Large intestine (tissue), 3 donors: Measurements from ENCODE around the gene NDUFC2. TPM values are rescaled to one million over a fixed set of nuclear protein-coding genes. Genes with fewer than 3 reads are reported as not detected.
"Not testable (repeated sequence)": the region's sequence is repeated elsewhere in the genome, so short reads cannot be mapped to it uniquely, and the experiment has no call there.

Source experiments
- DNase-seq, 2 donors: peaks; one replicate each; pipeline versions ENCODE4 v3.0.0 to v3.0.0-alpha.2; 2013
- H3K27ac ChIP-seq: one replicate; pipeline ENCODE4 v1.5.1; 2013; ENCODE audit warnings: low read length
- H3K27me3 ChIP-seq: 2 replicates; pipeline ENCODE4 v1.6.1; 2013; ENCODE audit warnings: low read length; ENCODE audit not compliant: control insufficient read depth, insufficient read depth
- H3K36me3 ChIP-seq: 2 replicates; pipeline ENCODE4 v1.6.1; 2013; ENCODE audit warnings: low read length; ENCODE audit not compliant: control insufficient read depth, insufficient read depth
- H3K4me1 ChIP-seq: one replicate; pipeline ENCODE4 v1.6.1; 2013; ENCODE audit warnings: low read length; ENCODE audit not compliant: control insufficient read depth, insufficient read depth
- H3K4me3 ChIP-seq: one replicate; pipeline ENCODE4 v1.5.1; 2013; ENCODE audit warnings: low read length
- H3K9me3 ChIP-seq: one replicate; pipeline ENCODE4 v1.6.1; 2013; ENCODE audit warnings: mild to moderate bottlenecking, low read depth, low read length, moderate library complexity; ENCODE audit not compliant: control insufficient read depth
- WGBS: methylation state at CpG from one replicate; pipeline ENCODE4 v1.1.5; 2013; ENCODE audit warnings: low lambda C conversion rate; ENCODE audit not compliant: insufficient coverage; 5-methylcytosine and 5-hydroxymethylcytosine counted together
- polyA plus RNA-seq: library from polyadenylated mRNA; unstranded; fragments of 120-200 nt; gene quantifications from one replicate; pipeline ENCODE4 v1.2.1, GENCODE V29; 2013

NDUFC2 gene
- polyA plus RNA-seq, 1 donor = 164 TPM

DNA sequence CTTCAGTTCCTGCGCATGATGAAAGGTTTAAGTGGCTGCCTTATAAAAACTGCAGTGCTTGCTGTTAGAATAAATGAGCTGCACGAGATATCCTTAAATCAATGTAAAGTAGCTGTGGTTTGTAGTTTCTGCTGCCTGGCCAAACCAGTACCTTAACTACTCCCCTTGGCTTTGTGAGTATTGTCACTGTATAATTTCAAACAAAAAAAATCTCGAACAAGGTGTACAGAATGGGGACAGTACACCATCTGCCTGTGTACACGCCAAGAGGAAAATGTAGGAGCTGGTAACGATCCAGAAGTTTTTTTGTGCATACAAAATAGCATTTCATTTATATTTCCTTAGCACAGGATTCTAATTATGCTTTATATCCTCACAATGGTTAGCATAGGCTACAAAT lies 20.6 kb upstream of the NDUFC2 start:
- no peaks in the 10 kb centered on the region for H3K9me3 ChIP-seq
- no peaks in the 10 kb centered on the region for H3K4me1 ChIP-seq
- no peak overlapping the region for H3K27ac ChIP-seq
- H3K27me3 ChIP-seq = no peaks in the 10 kb centered on the region
- no peak overlapping the region for H3K4me3 ChIP-seq
- WGBS = 100% methylated on average over 1 of the region's 5 CpGs
- peaks cover 24% of the 10 kb centered on the region for H3K36me3 ChIP-seq
- DNase-seq = no peak

DNA sequence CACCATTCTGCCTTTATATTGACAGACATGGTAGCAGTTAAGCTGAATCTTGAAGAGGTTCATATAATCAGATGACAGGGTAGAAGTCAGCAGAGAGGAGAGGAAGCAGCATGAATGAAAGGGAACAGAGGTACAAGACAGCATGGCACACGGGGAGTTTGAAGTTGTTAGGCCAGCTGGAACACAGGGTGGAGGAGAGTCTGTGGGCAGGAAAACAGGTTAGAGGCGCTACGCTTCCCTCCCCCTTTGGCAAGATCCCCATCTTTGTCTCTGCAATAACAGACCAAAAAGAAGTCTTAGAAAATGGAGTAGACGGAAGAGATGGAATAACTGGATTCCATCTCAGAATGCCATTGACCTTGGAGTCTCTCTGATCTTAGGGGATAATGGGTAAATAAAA lies 20.0 kb upstream of the NDUFC2 start:
- Histone ChIP-seq H3K36me3 (peaks cover 26% of the 10 kb centered on the region), H3K9me3 (no peaks in the 10 kb centered on the region), H3K27me3 (no peaks in the 10 kb centered on the region), H3K4me1 (no peaks in the 10 kb centered on the region), H3K4me3 (no peak overlapping the region), H3K27ac (no peak overlapping the region)
- DNase-seq = no peak
- 100% methylated on average over 1 of the region's 4 CpGs for WGBS

DNA sequence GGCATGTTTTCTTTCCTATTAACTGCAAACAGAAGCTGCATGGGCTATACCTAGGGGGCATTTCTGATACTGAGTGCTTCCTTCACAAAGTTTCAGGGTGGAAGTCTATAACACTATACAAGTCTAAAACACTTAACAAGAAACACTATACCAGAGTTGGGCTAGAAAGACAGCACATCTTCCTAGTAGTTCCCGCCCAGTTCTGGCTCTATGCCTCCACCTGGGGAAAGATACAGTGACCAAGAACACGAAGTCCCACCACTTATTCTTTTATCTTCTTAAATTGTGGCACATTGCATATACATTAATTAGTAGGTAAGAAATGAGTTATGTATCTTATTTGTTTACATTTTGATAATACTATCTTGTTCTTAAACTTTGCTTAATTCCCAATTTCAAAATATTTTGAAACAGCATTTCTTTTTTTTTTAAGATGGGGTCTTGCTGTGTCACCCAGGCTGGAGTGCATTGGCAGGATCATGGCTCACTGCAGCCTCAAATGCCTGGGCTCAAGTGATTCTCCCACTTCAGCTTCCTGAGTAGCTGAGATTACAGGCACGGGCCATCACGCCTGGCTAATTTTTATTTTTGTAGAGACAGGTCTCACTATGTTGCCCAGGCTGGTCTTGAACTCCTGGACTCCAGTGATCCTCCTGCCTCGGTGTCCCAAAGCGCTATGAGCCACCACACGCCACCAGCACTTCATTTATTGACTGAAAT lies 18.2 kb upstream of the NDUFC2 start:
- peaks cover 28% of the 10 kb centered on the region for H3K36me3 ChIP-seq
- H3K4me1 ChIP-seq = no peaks in the 10 kb centered on the region
- no peaks in the 10 kb centered on the region for H3K27me3 ChIP-seq
- no peak overlapping the region for H3K27ac ChIP-seq
- H3K4me3 ChIP-seq = no peak overlapping the region
- WGBS = 80% methylated on average over 2 of the region's 7 CpGs
- H3K9me3 ChIP-seq = no peaks in the 10 kb centered on the region
- no peak for DNase-seq

DNA sequence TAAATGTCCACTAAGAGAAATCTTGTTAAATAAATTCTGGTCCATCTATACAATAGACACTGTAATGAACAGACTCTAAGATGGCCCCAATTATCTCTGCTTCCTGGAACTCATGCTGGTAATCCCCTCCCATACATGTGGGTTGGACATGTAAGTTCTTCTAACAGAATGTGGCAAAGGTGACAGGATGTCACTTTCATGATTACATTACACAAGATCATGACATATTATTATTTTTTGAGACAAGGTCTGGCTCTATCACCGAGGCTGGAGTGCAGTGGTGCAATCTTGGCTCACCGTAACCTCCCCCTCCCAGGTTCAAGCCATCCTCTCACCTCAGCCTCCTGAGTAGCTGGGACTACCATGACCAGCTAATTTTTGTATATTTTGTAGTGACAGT lies 14.6 kb upstream of the NDUFC2 start:
- Histone ChIP-seq H3K4me1 (peaks cover 3% of the 10 kb centered on the region), H3K36me3 (peaks cover 10% of the 10 kb centered on the region), H3K27me3 (no peaks in the 10 kb centered on the region), H3K9me3 (peaks cover 22% of the 10 kb centered on the region), H3K27ac (no peak overlapping the region), H3K4me3 (no peak overlapping the region)
- peak in 1 of 2 donors; percentile 27 for DNase-seq
- WGBS = no CpG with 5 or more reads among the region's 2 CpGs

DNA sequence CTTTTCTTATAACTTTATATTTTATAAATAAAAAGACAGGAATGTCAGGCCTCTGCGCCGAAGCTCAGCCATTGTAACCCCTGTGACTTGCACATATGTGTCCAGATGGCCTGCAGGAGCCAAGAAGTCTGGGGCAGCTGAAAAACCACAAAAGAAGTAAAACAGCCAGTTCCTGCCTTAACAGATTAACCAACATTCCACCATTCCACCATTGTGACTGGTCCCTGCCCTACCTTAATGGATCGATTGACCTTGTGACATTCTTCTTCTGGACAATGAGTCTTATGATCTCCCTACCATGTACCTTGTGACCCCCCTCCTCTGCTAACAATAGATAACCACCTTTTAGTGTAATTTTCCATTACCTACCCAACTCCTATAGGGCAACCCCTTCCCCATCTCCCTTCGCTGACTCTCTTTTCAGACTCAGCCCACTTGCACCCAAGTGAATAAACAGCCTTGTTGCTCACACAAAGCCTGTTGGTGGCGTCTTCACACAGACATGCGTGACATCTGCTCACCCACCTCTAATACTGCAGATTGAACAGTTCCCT lies 6.9 kb upstream of the NDUFC2 start:
- H3K36me3 ChIP-seq, DNase-seq, H3K27me3 ChIP-seq, H3K4me1 ChIP-seq, H3K27ac ChIP-seq, H3K4me3 ChIP-seq: not testable (repeated sequence)
- WGBS = 100% methylated on average over 1 of the region's 6 CpGs
- peaks cover 22% of the 10 kb centered on the region for H3K9me3 ChIP-seq

DNA sequence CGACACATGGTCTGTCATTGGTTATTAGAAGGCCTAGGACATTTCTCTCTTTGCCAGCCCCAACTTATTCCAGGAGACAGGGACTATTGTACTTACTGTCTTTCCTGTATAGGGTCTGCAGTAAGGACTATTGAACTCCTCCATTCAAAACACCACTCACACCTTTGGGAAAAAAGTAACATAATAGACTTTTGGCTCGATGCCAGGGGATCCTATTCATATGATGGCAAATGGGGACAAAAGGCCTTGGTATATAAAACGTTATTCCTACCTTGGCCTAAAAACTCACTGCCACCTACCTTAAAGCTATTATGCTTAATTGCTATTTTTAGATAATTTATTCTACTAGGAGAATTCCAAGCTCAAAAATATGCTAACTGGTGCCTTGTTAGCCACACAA lies 6.3 kb upstream of the NDUFC2 start:
- Histone ChIP-seq H3K4me1 (no peaks in the 10 kb centered on the region), H3K9me3 (peaks cover 18% of the 10 kb centered on the region), H3K4me3 (no peak overlapping the region), H3K36me3 (no peaks in the 10 kb centered on the region), H3K27me3 (no peaks in the 10 kb centered on the region), H3K27ac (no peak overlapping the region)
- no peak for DNase-seq
- no CpG with 5 or more reads among the region's 3 CpGs for WGBS

DNA sequence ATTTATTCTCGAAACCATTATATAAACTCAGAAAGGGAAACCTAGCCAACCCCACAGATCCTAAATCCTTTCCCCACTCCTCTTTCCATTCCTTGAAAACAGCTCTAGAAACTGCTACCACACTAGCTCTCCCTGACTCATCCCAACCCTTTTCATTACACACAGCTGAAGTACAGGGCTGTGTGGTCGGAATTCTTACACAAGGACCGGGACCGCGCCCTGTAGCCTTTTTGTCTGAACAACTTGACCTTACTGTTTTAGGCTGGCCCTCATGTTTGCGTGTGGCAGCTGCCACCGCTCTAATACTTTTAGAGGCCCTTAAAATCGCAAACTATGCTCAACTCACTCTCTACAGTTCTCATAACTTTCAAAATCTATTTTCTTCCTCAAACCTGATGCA lies 4.8 kb upstream of the NDUFC2 start:
- H3K4me1 ChIP-seq, H3K27ac ChIP-seq, H3K4me3 ChIP-seq, H3K9me3 ChIP-seq, H3K27me3 ChIP-seq, H3K36me3 ChIP-seq, DNase-seq: not testable (repeated sequence)
- WGBS = 100% methylated on average over 2 of the region's 8 CpGs

DNA sequence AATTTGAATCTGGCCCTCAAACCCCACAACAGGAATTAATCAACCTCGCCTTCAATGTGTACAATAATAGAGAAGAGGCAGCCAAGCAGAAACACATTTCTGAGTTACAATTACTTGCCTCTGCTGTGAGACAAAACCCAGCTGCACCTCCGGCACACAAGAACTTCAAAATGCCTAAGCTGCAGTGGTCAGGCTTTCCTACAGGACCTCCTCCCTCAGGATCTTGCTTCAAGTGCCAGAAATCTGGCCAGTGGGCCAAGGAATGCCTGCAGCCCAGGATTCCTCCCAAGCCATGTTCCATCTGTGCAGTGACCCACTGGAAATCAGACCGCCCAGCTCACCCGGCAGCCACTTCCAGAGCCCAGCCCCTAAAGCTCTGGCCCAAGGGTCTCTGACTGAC lies 3.4 kb upstream of the NDUFC2 start:
- Histone ChIP-seq H3K9me3 (no peaks in the 10 kb centered on the region), H3K27ac (no peak overlapping the region), H3K36me3 (no peaks in the 10 kb centered on the region), H3K27me3 (no peaks in the 10 kb centered on the region), H3K4me1 (no peaks in the 10 kb centered on the region), H3K4me3 (no peak overlapping the region)
- no CpG with 5 or more reads among the region's 4 CpGs for WGBS
- no peak for DNase-seq

DNA sequence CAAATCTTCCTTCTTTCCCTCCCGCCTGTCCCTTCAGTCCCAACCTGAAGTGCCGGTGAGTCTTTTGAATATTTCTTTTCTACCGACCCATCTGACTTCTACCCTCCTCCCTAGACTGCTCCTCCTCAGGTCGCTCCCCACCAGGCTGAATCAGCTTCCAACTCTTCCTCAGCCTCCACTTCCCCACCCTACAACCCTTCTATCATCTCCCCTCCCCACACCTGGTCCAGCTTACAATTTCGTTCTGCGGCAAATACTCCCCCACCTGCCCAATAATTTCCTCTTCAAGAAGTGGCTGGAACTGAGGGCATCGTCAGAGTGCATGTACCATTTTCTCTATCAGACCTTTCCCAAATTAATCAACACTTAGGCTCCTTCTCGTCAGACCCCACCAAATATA lies 2.5 kb upstream of the NDUFC2 start:
- H3K27ac ChIP-seq = no peak overlapping the region
- no peak for DNase-seq
- H3K27me3 ChIP-seq = no peaks in the 10 kb centered on the region
- H3K4me3 ChIP-seq = no peak overlapping the region
- 79% methylated on average over 4 of the region's 8 CpGs for WGBS
- no peaks in the 10 kb centered on the region for H3K9me3 ChIP-seq
- no peaks in the 10 kb centered on the region for H3K4me1 ChIP-seq
- peaks cover 6% of the 10 kb centered on the region for H3K36me3 ChIP-seq

DNA sequence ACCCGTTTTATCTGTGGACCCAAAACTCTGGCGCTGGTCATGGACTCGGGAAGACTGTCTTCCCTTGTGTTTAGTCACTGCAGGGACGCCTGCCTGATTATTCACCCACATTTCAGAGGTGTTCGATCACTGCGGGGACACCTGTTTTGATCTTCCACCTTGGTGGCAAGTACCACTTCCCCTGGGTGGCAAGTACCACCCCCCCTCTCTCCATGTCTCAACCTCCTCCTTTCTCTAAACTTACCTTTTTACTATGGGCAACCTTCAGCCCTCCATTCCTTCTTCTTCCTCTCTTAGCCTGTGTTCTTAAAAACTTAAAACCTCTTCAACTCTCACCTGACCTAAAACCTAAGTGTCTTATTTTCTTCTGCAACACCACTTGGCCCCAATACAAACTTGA lies 1.9 kb upstream of the NDUFC2 start:
- WGBS = 92% methylated on average over 2 of the region's 6 CpGs
- no peaks in the 10 kb centered on the region for H3K4me1 ChIP-seq
- DNase-seq = no peak
- H3K27me3 ChIP-seq = no peaks in the 10 kb centered on the region
- H3K27ac ChIP-seq = no peak overlapping the region
- H3K9me3 ChIP-seq = no peaks in the 10 kb centered on the region
- no peak overlapping the region for H3K4me3 ChIP-seq
- peaks cover 10% of the 10 kb centered on the region for H3K36me3 ChIP-seq
